ENCODE results near the gene ACKR2. TPM values are rescaled to one million over a fixed set of nuclear protein-coding genes. Genes with fewer than 3 reads are reported as not detected.
"Not testable (repeated sequence)": the region's sequence is repeated elsewhere in the genome, so short reads cannot be mapped to it uniquely, and the experiment has no call there.

ACKR2 gene
- total RNA-seq, 1 experiment from 2014 or later = not detected

DNA sequence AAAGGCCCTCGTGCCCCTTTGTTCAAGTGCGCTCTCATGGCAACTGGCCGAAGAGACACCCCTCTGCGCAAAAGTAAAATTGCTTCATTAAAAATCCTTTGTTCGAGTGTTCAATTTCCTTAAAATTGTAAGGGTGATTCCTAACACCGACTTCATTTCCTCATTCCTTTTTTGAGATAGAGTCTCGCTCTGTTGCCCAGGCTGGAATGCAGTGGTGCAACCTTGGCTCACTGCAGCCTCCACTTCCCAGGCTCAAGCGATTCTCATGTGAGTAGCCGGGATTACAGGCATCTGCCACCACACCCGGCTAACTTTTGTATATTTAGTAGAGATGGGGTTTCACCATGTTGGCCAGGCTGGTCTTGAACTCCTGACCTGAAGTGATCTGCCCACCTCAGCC, 1.5 kb downstream of the ACKR2 start:
- not testable (repeated sequence) for DNase-seq

DNA sequence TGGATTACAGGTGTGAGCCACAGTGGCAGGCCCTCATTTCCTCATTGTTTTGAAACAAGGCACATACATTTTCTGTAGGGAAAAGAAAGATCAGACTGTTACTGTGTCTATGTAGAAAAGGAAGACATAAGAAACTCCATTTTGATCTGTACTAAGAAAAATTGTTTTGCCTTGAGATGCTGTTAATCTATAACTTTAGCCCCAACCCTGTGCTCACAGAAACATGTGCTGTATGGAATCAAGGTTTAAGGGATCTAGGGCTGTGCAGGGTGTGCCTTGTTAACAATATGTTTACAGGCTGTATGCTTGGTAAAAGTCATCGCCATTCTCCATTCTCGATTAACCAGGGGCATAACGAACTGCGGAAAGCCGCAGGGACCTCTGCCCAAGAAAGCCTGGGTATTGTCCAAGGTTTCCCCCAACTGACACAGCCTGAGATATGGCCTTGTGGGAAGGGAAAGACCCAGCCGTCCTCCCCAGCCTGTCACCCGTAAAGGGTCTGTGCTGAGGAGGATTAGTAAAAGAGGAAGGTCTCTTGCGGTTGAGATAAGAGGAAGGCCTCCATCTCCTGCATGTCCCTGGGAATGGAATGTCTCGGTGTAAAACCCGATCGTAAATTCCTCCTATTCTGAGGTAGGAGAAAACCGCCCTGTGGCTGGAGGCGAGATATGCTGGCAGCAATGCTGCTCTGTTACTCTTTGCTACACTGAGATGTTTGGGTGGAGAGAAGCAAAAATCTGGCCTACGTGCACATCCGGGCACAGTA, 2.1 kb downstream of the ACKR2 start:
- not testable (repeated sequence) for H3K27ac ChIP-seq; H3K4me1 ChIP-seq; H3K9me3 ChIP-seq (replicated peaks); DNase-seq; H3K4me3 ChIP-seq; H3K36me3 ChIP-seq; H3K27me3 ChIP-seq

More for the DNA sequence above, 1.5 kb downstream of the ACKR2 start:
- H3K4me3 ChIP-seq; H3K27me3 ChIP-seq; H3K27ac ChIP-seq; H3K9me3 ChIP-seq (replicated peaks); H3K36me3 ChIP-seq; H3K4me1 ChIP-seq: not testable (repeated sequence)

DNA sequence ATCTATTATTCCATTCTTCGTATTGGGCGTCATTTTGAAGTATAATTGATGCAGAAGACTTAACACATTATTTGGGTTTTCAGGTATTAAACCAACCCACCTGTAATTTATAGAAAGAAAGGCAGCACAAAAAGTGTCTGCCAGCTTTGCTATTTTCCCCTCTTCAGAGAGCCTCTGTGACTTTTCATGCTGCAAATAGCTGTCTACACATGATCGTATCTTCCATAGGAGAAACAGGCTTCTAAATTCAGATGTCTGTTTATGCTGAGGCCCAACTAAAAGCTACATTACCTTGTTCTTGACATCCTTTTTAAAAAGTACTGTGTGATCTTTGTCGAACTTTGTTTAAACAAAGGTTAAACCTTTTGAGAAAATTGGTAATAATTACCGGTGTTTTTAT, 5.0 kb downstream of the ACKR2 start:
- no peaks in the 10 kb centered on the region for H3K9me3 ChIP-seq (replicated peaks)
- no peak for DNase-seq
- H3K4me3 ChIP-seq = no peak overlapping the region
- no peaks in the 10 kb centered on the region for H3K27me3 ChIP-seq
- no peak overlapping the region for H3K27ac ChIP-seq
- no peaks in the 10 kb centered on the region for H3K36me3 ChIP-seq
- H3K4me1 ChIP-seq = no peaks in the 10 kb centered on the region

DNA sequence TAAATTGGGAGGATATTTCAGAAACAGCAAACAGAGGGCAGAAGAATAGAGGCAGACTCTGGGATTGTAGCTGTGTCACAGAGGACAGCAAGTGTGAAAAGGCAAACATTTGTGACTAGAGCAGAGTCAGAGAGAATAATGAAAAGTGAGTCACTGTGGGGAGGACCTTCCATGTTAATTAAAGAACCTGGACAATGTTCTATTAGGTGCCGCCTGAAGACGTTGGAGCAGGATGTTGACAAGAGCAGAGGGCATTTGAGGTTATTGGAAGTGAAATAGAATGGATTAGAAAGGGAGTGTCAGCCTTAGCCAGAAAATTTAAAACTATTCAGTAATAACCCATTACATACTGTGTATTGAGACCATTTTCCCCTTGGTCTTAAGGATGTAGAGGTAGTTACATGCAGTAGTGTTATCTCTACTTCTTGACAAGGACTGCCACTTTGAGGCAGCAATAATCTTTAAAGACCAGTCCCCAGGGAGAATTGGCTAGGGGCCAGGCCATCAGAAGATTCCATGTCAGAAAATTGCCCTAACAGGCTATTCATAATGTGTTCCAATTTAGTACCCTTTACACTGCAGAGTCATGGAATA, 5.8 kb downstream of the ACKR2 start:
- DNase-seq = no peak
- no peak overlapping the region for H3K4me3 ChIP-seq

DNA sequence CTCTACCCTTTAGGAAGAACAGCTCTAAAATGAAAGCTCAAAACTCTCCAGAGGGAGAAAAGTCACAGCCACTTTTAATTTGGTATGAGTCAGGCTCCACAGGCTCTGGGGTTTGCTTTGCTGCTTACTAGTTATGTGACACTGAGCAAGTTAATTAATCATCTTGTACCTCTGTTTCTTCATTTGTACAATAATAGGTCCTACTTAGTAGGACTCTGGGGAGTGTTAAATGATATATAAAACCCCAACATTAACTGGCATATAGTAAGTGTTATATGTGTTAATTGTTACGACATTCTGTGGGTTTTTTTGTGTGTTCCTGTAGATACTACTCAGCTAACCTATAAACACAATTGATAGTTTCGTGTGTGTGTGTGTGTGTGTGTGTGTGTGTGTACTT, 6.6 kb downstream of the ACKR2 start:
- no peak for DNase-seq
- H3K4me1 ChIP-seq = no peaks in the 10 kb centered on the region
- no peaks in the 10 kb centered on the region for H3K27me3 ChIP-seq
- no peaks in the 10 kb centered on the region for H3K9me3 ChIP-seq (replicated peaks)
- H3K27ac ChIP-seq = no peak overlapping the region
- H3K36me3 ChIP-seq = no peaks in the 10 kb centered on the region
- H3K4me3 ChIP-seq = no peak overlapping the region

More for the DNA sequence above, 5.8 kb downstream of the ACKR2 start:
- Histone ChIP-seq H3K27ac (no peak overlapping the region), H3K36me3 (no peaks in the 10 kb centered on the region), H3K27me3 (no peaks in the 10 kb centered on the region), H3K9me3 (replicated peaks) (no peaks in the 10 kb centered on the region), H3K4me1 (no peaks in the 10 kb centered on the region)

DNA sequence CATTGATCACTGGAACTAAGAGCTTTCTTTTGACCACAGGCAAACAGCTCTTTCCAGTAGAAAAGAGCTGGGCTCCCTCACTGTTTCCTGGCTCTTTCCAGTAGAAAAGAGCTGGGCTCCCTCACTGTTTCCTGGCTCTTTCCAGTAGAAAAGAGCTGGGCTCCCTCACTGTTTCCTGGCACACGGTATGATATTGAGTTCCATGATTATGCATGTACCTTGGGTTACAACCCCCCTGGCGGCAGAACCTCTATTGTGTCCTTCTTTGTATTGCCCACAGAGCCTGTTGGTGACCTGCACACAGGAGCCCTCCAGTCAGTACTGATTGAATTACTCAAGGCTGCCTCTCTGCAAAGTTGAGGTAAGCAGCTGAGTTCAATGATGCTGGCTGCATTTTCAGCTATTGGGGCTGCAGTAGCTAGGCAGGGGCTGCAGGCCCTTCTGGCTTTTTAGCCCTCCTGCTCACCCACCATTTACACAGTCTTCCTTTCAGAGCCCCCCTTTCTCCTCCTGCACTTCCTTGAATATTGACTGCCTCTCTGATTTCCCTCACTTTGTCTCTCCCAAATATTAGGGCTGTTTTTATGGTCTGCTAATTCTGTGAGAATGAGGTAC, 10.2 kb downstream of the ACKR2 start:
- no peaks in the 10 kb centered on the region for H3K27me3 ChIP-seq
- DNase-seq = no peak
- no peaks in the 10 kb centered on the region for H3K4me1 ChIP-seq
- H3K27ac ChIP-seq = no peak overlapping the region
- no peak overlapping the region for H3K4me3 ChIP-seq
- H3K9me3 ChIP-seq (replicated peaks) = no peaks in the 10 kb centered on the region
- H3K36me3 ChIP-seq = no peaks in the 10 kb centered on the region

DNA sequence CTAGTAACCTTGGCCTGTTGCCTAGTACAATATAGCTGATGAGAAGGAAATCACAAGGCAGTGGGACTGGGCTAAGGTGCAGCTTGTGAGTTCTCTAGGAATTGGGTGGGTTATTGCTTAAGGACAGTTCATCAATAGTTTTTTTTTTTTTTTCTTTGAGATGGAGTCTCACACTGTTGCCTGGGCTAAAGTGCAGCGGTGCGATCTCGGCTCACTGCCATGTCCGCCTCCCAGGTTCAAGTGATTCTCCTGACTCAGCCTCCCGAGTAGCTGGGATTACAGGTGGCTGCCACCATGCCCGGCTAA, 11.5 kb downstream of the ACKR2 start:
- H3K27ac ChIP-seq = no peak overlapping the region

DNA sequence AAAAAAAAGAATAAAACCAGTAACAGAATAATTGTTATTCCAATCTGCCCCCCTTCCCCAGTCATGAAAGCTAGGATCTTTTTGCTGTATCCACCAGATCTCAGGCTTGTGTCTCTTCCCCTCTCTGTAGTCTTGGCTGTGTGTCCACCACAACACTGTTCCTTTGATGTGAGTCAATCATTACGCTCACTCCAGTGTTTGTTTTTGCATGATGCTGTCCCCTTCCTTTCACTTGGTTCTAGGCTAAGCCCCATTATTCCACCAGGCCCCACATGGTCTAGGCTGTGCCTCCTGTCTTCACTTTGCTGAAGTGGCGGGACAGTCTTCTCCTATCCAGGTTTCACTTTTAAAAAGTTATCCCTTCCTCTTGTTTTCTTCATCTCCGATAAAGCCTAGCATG, 13.6 kb downstream of the ACKR2 start:
- H3K36me3 ChIP-seq = no peaks in the 10 kb centered on the region
- H3K4me3 ChIP-seq = no peak overlapping the region
- H3K4me1 ChIP-seq = no peaks in the 10 kb centered on the region
- H3K27ac ChIP-seq = no peak overlapping the region
- no peaks in the 10 kb centered on the region for H3K9me3 ChIP-seq (replicated peaks)
- DNase-seq = no peak
- H3K27me3 ChIP-seq = no peaks in the 10 kb centered on the region

More for the DNA sequence above, 11.5 kb downstream of the ACKR2 start:
- no peaks in the 10 kb centered on the region for H3K36me3 ChIP-seq
- DNase-seq = no peak
- H3K4me3 ChIP-seq = no peak overlapping the region
- no peaks in the 10 kb centered on the region for H3K27me3 ChIP-seq
- H3K4me1 ChIP-seq = no peaks in the 10 kb centered on the region
- no peaks in the 10 kb centered on the region for H3K9me3 ChIP-seq (replicated peaks)

DNA sequence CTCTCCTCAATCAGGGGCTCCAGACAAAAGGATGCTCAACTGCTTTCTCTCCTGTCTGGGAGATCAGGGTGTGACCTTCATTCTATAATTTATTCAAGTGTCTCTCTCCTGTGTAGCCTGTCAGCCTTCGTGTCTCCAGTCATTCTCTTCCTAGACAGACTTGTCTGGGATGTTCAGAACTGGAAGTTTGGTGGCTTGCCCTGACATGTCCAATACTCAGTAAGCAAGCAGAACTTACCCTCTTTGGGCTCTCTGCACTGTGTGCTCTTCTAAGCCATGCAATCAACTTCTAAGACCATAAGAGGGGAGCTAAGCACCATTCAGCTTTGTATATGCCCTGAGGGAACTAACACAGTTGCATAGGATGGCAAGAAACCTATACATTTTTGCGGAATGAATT, 14.1 kb downstream of the ACKR2 start:
- DNase-seq = no peak
- Histone ChIP-seq H3K4me1 (no peaks in the 10 kb centered on the region), H3K27ac (no peak overlapping the region), H3K27me3 (no peaks in the 10 kb centered on the region), H3K4me3 (no peak overlapping the region), H3K36me3 (no peaks in the 10 kb centered on the region), H3K9me3 (replicated peaks) (no peaks in the 10 kb centered on the region)

DNA sequence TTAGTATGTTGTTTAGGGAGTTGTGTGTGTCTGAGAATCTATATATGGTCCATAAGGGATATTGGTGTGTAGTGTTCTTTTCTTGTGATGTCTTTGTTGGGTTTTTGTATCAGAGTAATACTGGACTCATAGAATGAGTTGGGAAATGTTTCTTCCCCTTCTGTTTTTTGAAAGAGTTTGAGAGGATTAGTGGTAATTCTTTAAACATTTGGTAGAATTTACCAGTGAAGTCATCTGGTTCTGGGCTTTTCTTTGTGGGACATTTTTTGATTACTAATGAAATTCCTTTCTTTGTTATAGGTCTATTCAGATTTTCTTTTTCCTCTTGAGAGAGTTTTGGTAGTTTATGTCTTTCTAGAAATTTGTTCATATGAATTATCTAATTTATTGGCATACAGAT, 16.9 kb downstream of the ACKR2 start:
- Histone ChIP-seq H3K4me3 (no peak overlapping the region), H3K27me3 (no peaks in the 10 kb centered on the region), H3K27ac (no peak overlapping the region), H3K36me3 (no peaks in the 10 kb centered on the region), H3K4me1 (no peaks in the 10 kb centered on the region), H3K9me3 (replicated peaks) (no peaks in the 10 kb centered on the region)
- DNase-seq = no peak

DNA sequence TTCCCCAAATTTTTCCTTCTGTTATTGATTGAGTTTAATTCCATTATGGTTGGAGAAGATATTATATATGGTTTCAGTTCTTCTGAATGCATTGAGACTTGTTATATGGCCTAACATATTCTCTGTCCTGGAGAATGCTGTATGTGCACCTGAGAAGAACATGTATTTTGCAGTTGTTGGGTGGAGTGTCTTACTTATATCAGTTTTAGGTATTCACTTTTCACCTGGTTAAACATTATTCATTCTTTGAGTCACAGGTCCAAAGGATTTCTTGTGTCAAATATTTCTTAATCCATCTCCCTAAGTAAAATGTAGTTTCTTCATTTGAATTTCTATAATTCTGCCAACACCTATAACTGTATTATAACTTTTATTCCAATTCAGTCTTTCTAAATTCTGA, 17.8 kb downstream of the ACKR2 start:
- Histone ChIP-seq H3K4me3 (no peak overlapping the region), H3K36me3 (no peaks in the 10 kb centered on the region), H3K4me1 (no peaks in the 10 kb centered on the region), H3K27ac (no peak overlapping the region), H3K9me3 (replicated peaks) (no peaks in the 10 kb centered on the region), H3K27me3 (no peaks in the 10 kb centered on the region)
- DNase-seq = no peak

DNA sequence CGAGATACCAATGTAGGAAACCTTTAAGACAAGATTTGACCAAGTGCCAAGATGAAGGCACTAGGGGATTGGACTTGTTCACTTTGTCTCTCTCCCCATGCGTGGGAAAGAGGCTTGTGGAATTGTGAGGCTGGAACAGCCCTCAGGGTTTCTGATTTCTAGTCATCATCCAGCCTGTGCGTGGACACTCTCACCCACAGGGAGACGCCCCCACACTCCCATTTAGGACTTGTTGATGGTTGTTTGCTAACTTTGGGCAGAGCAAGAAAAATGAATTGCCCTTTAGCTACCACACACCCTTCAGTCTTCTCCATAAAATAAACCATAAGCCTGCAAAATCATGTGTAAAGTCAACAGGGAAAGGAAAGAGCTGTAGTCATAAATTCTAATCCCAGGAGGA, 18.4 kb downstream of the ACKR2 start:
- Histone ChIP-seq H3K9me3 (replicated peaks) (no peaks in the 10 kb centered on the region), H3K27ac (no peak overlapping the region), H3K36me3 (no peaks in the 10 kb centered on the region), H3K4me1 (no peaks in the 10 kb centered on the region), H3K4me3 (no peak overlapping the region), H3K27me3 (no peaks in the 10 kb centered on the region)
- no peak for DNase-seq

DNA sequence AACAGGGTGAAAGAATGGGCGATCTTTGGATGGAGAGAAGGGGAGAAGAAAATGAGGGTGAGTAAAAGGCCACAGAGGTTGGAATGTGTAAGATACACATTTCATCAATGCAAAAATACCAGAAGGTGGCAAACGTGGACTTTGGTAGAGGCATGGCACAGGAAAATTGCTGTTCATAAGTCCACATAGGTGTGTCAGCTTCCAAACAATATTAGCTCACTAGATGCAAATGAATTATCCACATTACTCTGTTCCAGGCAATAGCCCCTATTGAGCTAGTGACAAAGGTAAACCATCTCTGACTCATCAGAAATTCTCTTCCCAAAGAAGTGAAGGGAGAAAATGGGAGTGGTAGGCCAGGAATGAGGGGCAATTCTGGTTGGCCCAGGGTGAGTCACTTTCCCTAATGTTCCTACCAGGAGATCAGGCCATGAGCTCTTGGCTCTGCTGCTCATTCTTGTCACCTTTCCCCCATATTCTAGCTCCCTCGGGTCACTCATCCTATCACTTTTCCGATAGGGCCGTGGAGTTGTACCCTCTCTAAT, 19.9 kb downstream of the ACKR2 start:
- no peak for DNase-seq
- Histone ChIP-seq H3K36me3 (no peaks in the 10 kb centered on the region), H3K9me3 (replicated peaks) (no peaks in the 10 kb centered on the region), H3K27ac (no peak overlapping the region), H3K4me3 (no peak overlapping the region), H3K4me1 (no peaks in the 10 kb centered on the region), H3K27me3 (no peaks in the 10 kb centered on the region)

DNA sequence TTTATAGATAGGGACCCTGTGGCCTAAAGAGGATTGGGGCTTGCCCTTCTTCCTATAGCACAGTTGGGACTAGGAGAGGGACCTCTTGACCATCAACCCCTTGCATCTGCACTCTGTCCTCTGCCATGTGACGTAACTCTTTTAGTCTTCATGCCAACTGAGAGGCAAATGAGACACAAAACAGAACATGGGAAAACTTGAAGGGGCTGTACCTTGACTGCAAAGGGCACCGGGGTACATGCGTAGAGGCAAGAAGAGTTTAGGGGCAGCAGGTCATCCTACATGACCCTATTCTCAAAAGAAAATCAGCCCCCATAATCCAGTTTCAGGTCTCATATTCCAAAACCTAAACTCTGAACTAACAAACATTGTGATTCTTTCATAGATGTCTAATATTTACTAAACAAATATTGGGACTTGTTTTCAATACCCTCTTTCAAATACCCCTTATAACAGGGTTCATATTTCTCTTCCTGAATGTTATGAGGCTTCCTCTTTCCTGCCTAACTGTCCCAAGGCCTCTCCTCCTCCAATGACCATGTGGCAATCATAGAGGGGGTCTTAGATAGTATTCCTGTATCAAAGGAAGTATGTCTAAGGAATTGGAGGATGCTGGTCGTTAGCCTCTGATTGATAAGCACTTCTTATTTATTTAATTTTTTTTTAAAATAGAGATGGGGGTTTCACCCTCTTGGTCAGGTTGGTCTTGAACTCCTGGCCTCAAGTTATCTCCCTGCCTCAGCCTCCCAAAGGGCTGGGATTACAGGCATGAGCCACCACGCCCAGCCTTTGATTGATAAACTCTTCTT, 20.6 kb downstream of the ACKR2 start:
- no peak for DNase-seq

More for the DNA sequence above, 20.6 kb downstream of the ACKR2 start:
- no peaks in the 10 kb centered on the region for H3K36me3 ChIP-seq
- no peaks in the 10 kb centered on the region for H3K4me1 ChIP-seq
- H3K4me3 ChIP-seq = no peak overlapping the region
- no peaks in the 10 kb centered on the region for H3K27me3 ChIP-seq
- no peak overlapping the region for H3K27ac ChIP-seq
- no peaks in the 10 kb centered on the region for H3K9me3 ChIP-seq (replicated peaks)

All from SJCRH30 (cell line).